Smooth muscle cell (in vitro differentiated cells): Measurements from ENCODE around the gene SIM1. TPM values are rescaled to one million over a fixed set of nuclear protein-coding genes. Genes with fewer than 3 reads are reported as not detected.

ENCODE experiments used
- DNase-seq: peaks from one replicate; lab custom pipeline; 2025; ENCODE audit not compliant: unreplicated experiment; lab: John Stamatoyannopoulos, UW
- H2AFZ ChIP-seq: fragments of 200-600 bp; sonication (generic); 2 replicates; pipeline ENCODE4 v1.6.0; 2016; ENCODE audit warnings: antibody characterized with exemption, low read depth, mild to moderate bottlenecking
- H3F3A ChIP-seq: fragments of 200-600 bp; sonication (generic); 2 replicates; pipeline ENCODE4 v1.6.0; 2017; ENCODE audit warnings: antibody characterized with exemption, low read depth
- H3K27ac ChIP-seq: fragments of 200-600 bp; sonication (generic); 2 replicates; pipeline ENCODE4 v1.5.1; 2016; ENCODE audit warnings: low read depth, mild to moderate bottlenecking
- H3K27me3 ChIP-seq: fragments of 200-600 bp; sonication (generic); 2 replicates; pipeline ENCODE4 v1.6.1; 2016; ENCODE audit warnings: low read depth, mild to moderate bottlenecking
- H3K36me3 ChIP-seq: fragments of 200-600 bp; sonication (generic); 2 replicates; pipeline ENCODE4 v1.5.1; 2016; ENCODE audit warnings: low read depth
- H3K4me1 ChIP-seq: fragments of 200-600 bp; sonication (generic); 2 replicates; pipeline ENCODE4 v1.5.1; 2016; ENCODE audit warnings: low read depth
- H3K4me2 ChIP-seq: fragments of 200-600 bp; sonication (generic); 2 replicates; pipeline ENCODE4 v1.6.0; 2016; ENCODE audit warnings: mild to moderate bottlenecking
- H3K4me3 ChIP-seq: fragments of 200-600 bp; sonication (generic); 2 replicates; pipeline ENCODE4 v1.5.1; 2016; ENCODE audit warnings: mild to moderate bottlenecking
- H3K79me2 ChIP-seq: fragments of 200-600 bp; sonication (generic); 2 replicates; pipeline ENCODE4 v1.6.0; 2016; ENCODE audit warnings: low read depth, mild to moderate bottlenecking
- H3K9ac ChIP-seq: fragments of 200-600 bp; sonication (generic); 2 replicates; pipeline ENCODE4 v1.6.0; 2016; ENCODE audit warnings: low read depth
- H3K9me3 ChIP-seq: fragments of 200-600 bp; sonication (generic); replicated peaks from 2 replicates; pipeline ENCODE4 v1.5.1; 2016; ENCODE audit warnings: low read depth
- H4K20me1 ChIP-seq: fragments of 200-600 bp; sonication (generic); 2 replicates; pipeline ENCODE4 v1.6.0; 2016; ENCODE audit warnings: low read depth
- CTCF ChIP-seq: fragments of 200-600 bp; sonication (generic); IDR thresholded peaks from 2 replicates; pipeline ENCODE4 v1.5.1; 2017; ENCODE audit warnings: borderline replicate concordance, mild to moderate bottlenecking, antibody characterized with exemption; ENCODE audit not compliant: insufficient read depth, poor library complexity, severe bottlenecking
- WGBS: methylation state at CpG from one replicate; pipeline ENCODE4 v1.1.7; 2016; ENCODE audit warnings: low lambda C conversion rate; 5-methylcytosine and 5-hydroxymethylcytosine counted together
- polyA plus RNA-seq: library from polyadenylated mRNA; unstranded; fragments of >200 nt; fragmentation: Nextera tagmentation; extraction: Ambion mirVana; gene quantifications from 2 replicates; pipeline ENCODE4 v1.2.1, GENCODE V29; 2016
- total RNA-seq: library from RNA; depleted of rRNA; stranded (reverse); fragments of >200 nt; gene quantifications from 2 replicates; pipeline ENCODE4 v1.2.3, GENCODE V29; 2014

The SIM1 gene
- total and polyA plus RNA-seq, 2 experiments from 2014 or later = not detected

GRCh38 chr6:100479179-100480035 is 14.7 kb upstream of the SIM1 start:
- Histone ChIP-seq H3K36me3 (no peaks in the 10 kb centered on the region), H3K27me3 (peaks cover 26% of the 10 kb centered on the region), H4K20me1 (no peaks in the 10 kb centered on the region), H3K27ac (no peak overlapping the region), H2AFZ (no peak overlapping the region), H3K9me3 (no peaks in the 10 kb centered on the region), H3K9ac (no peak overlapping the region), H3K4me2 (no peak overlapping the region), H3K79me2 (no peaks in the 10 kb centered on the region), H3K4me3 (no peak overlapping the region), H3K4me1 (no peaks in the 10 kb centered on the region), H3F3A (no peaks in the 10 kb centered on the region)
- no peak for DNase-seq
- TF ChIP-seq CTCF = peak; percentile 80
- WGBS = 66% methylated on average over 3 of the region's 3 CpGs

GRCh38 chr6:100475554-100476320 is 11.0 kb upstream of the SIM1 start:
- TF ChIP-seq CTCF = no peak
- Histone ChIP-seq H3K27me3 (peaks cover 55% of the 10 kb centered on the region), H3K79me2 (no peaks in the 10 kb centered on the region), H2AFZ (no peak overlapping the region), H3K4me2 (no peak overlapping the region), H3K4me3 (no peak overlapping the region), H4K20me1 (no peaks in the 10 kb centered on the region), H3K9me3 (no peaks in the 10 kb centered on the region), H3K4me1 (no peaks in the 10 kb centered on the region), H3K36me3 (no peaks in the 10 kb centered on the region), H3K9ac (no peak overlapping the region), H3F3A (no peaks in the 10 kb centered on the region), H3K27ac (no peak overlapping the region)
- no peak for DNase-seq
- 80% methylated on average over 10 of the region's 10 CpGs for WGBS

GRCh38 chr6:100473182-100473581 is 8.5 kb upstream of the SIM1 start:
- Histone ChIP-seq H3K79me2 (no peaks in the 10 kb centered on the region), H3K4me3 (no peak overlapping the region), H3K9ac (no peak overlapping the region), H3K27ac (no peak overlapping the region), H4K20me1 (no peaks in the 10 kb centered on the region), H3F3A (no peaks in the 10 kb centered on the region), H3K27me3 (peaks cover 76% of the 10 kb centered on the region), H3K9me3 (no peaks in the 10 kb centered on the region), H3K4me1 (peaks cover 6% of the 10 kb centered on the region), H3K4me2 (no peak overlapping the region), H2AFZ (no peak overlapping the region), H3K36me3 (no peaks in the 10 kb centered on the region)
- 56% methylated on average over 1 of the region's 1 CpG for WGBS
- TF ChIP-seq CTCF = no peak
- no peak for DNase-seq
